ENCODE data around the gene TOP3B.

Gene TOP3B

GRCh38 chr22:21982338-21982965, at the start of gene TOP3B:
TSS of gene TOP3B (minus strand) at chr22:21982787. CDS start at chr22:21975709, 7,078 bp downstream.
- DNase-seq, result peak; percentile 77

GRCh38 chr22:22031183-22031945, 48.8 kb upstream of the TOP3B start:
- no peak for DNase-seq

- no peak for DNase-seq
These were observed 48.1 kb upstream of the TOP3B start for GRCh38 chr22:22030493-22031182.

GRCh38 chr22:22027955-22028354, 45.4 kb upstream of the TOP3B start:
- no peak for DNase-seq

- DNase-seq, result no peak
These were observed 43.7 kb upstream of the TOP3B start for GRCh38 chr22:22026157-22026831.

GRCh38 chr22:22025320-22026156, 43.0 kb upstream of the TOP3B start:
- DNase-seq, result no peak

GRCh38 chr22:22024440-22024839, 41.9 kb upstream of the TOP3B start:
- no peak for DNase-seq

GRCh38 chr22:22023581-22024137, 41.1 kb upstream of the TOP3B start:
- DNase-seq, result no peak

- no peak for DNase-seq
These were observed 40.5 kb upstream of the TOP3B start for GRCh38 chr22:22022947-22023534.

- no peak for DNase-seq
These were observed 39.8 kb upstream of the TOP3B start for GRCh38 chr22:22022255-22022840.

- DNase-seq, result no peak
These were observed 38.7 kb upstream of the TOP3B start for GRCh38 chr22:22021162-22021750.

GRCh38 chr22:22020425-22020852, 37.9 kb upstream of the TOP3B start:
- DNase-seq, result no peak

- no peak for DNase-seq
These were observed 37.3 kb upstream of the TOP3B start for GRCh38 chr22:22019659-22020424.

- DNase-seq, result no peak
These were observed 36.5 kb upstream of the TOP3B start for GRCh38 chr22:22018825-22019658.

GRCh38 chr22:22015631-22016030, 33.0 kb upstream of the TOP3B start:
- no peak for DNase-seq

GRCh38 chr22:22014285-22014659, 31.7 kb upstream of the TOP3B start:
- no peak for DNase-seq

- no peak for DNase-seq
These were observed 31.1 kb upstream of the TOP3B start for GRCh38 chr22:22013559-22014284.

GRCh38 chr22:22011964-22012363, 29.4 kb upstream of the TOP3B start:
- no peak for DNase-seq
